OCI-LY7 (cell line): ENCODE data around the gene TMCO1. TPM values are rescaled to one million over a fixed set of nuclear protein-coding genes. Genes with fewer than 3 reads are reported as not detected.

Source experiments
- BruUV-seq: library from RNA; stranded (reverse); fragments of 400-500 nt; replicated peaks from 2 replicates; lab custom pipeline; 2021; lab: Mats Ljungman, UMichigan
- CTCF ChIA-PET: fragments of 300-600 bp; sonication (Branson Sonifier 250); formaldehyde crosslinking; loops from one replicate; lab custom pipeline; 2022; ENCODE audit warnings: antibody characterized with exemption; ENCODE audit not compliant: unreplicated experiment; lab: Charles Lee
- POLR2A ChIA-PET: fragments of 300-600 bp; sonication (Branson Sonifier 250); formaldehyde crosslinking; loops from one replicate; lab custom pipeline; 2022; ENCODE audit warnings: antibody characterized with exemption; lab: Charles Lee
- DNase-seq: peaks from one replicate; pipeline ENCODE4 v3.0.0-alpha.2; 2015; ENCODE audit warnings: low spot score
- H2AFZ ChIP-seq: fragments of 200-600 bp; sonication (generic), shearing (Covaris generic); 2 replicates; pipeline ENCODE4 v1.6.1; 2014; ENCODE audit warnings: mild to moderate bottlenecking, antibody characterized with exemption, low read length, moderate library complexity
- H3K27ac ChIP-seq: fragments of 200-600 bp; sonication (generic); 2 replicates; pipeline ENCODE4 v1.5.1; 2014; ENCODE audit warnings: mixed run types, low read depth, mild to moderate bottlenecking, moderate library complexity, low read length, inconsistent platforms; ENCODE audit not compliant: poor library complexity, severe bottlenecking
- H3K36me3 ChIP-seq: fragments of 200-600 bp; sonication (generic); 2 replicates; pipeline ENCODE4 v1.6.1; 2014; ENCODE audit warnings: mild to moderate bottlenecking, antibody characterized with exemption, low read length, moderate library complexity, mixed read lengths; ENCODE audit not compliant: insufficient read depth
- H3K4me1 ChIP-seq: fragments of 200-600 bp; sonication (generic); 2 replicates; pipeline ENCODE4 v1.5.1; 2014; ENCODE audit warnings: mild to moderate bottlenecking, low read length; ENCODE audit not compliant: insufficient read depth, poor library complexity, severe bottlenecking
- H3K4me2 ChIP-seq: fragments of 200-600 bp; sonication (generic); 2 replicates; pipeline ENCODE4 v1.6.1; 2014; ENCODE audit warnings: mild to moderate bottlenecking, low read length
- H3K4me3 ChIP-seq: fragments of 200-600 bp; sonication (generic); 2 replicates; pipeline ENCODE4 v1.5.1; 2014; ENCODE audit warnings: mild to moderate bottlenecking, low read depth, low read length; ENCODE audit not compliant: poor library complexity, severe bottlenecking
- H3K79me2 ChIP-seq: fragments of 200-600 bp; sonication (generic); 2 replicates; pipeline ENCODE4 v1.6.1; 2016; ENCODE audit warnings: low read depth, mild to moderate bottlenecking, low read length, moderate library complexity, mixed read lengths; ENCODE audit not compliant: insufficient read depth
- H3K9me2 ChIP-seq: fragments of 200-600 bp; sonication (generic); 2 replicates; pipeline ENCODE4 v1.6.1; 2016; ENCODE audit warnings: mild to moderate bottlenecking, low read length, mixed read lengths; ENCODE audit not compliant: insufficient read depth
- H3K9me3 ChIP-seq: fragments of 200-600 bp; sonication (generic); 2 replicates; pipeline ENCODE4 v1.6.1; 2014; ENCODE audit warnings: mild to moderate bottlenecking, mixed run types, low read length, mixed read lengths
- H4K20me1 ChIP-seq: fragments of 200-600 bp; sonication (generic); 2 replicates; pipeline ENCODE4 v1.6.1; 2014; ENCODE audit warnings: mild to moderate bottlenecking, antibody characterized with exemption, low read length, moderate library complexity, mixed read lengths; ENCODE audit not compliant: insufficient read depth
- CTCF ChIP-seq: fragments of 200-600 bp; sonication (generic); conservative IDR thresholded peaks from 2 replicates; pipeline ENCODE4 v1.5.1; 2014; ENCODE audit warnings: mild to moderate bottlenecking, antibody characterized with exemption, low read length, moderate library complexity, mixed read lengths
- EZH2phosphoT487 ChIP-seq: fragments of 200-600 bp; sonication (generic); IDR thresholded peaks from 2 replicates; pipeline ENCODE4 v1.6.1; 2018; ENCODE audit warnings: low read depth, borderline replicate concordance, mild to moderate bottlenecking, mixed run types, antibody characterized with exemption, low read length, moderate library complexity, mixed read lengths
- intact Hi-C: fragments of 100-400 bp; cut with micrococcal nuclease; formaldehyde crosslinking; loops from one replicate; pipeline ENCODE4 v1.10.0; 2022; ENCODE audit not compliant: unreplicated experiment
- total RNA-seq, 2 experiments: library from RNA; depleted of rRNA in 1 of 2; stranded (reverse); fragments of >200 nt in 1 of 2; shearing (Covaris generic) in 1 of 2; gene quantifications; 2 replicates each; pipeline ENCODE4 v1.2.3, GENCODE V29; 2014 to 2022

The TMCO1 gene
- total RNA-seq, 2 experiments from 2014 or later = 22.9 to 44.5 TPM

- Histone ChIP-seq H3K4me1 (no peaks in the 10 kb centered on the region), H3K36me3 (no peaks in the 10 kb centered on the region), H3K79me2 (no peaks in the 10 kb centered on the region), H3K4me2 (no peak overlapping the region), H3K9me2 (no peaks in the 10 kb centered on the region), H3K4me3 (no peak overlapping the region), H2AFZ (no peak overlapping the region), H4K20me1 (no peaks in the 10 kb centered on the region), H3K9me3 (peaks cover 8% of the 10 kb centered on the region; the same call in 1 of the 2 replicates), H3K27ac (no peak overlapping the region)
- no peak for TF ChIP-seq CTCF
- no peak for TF ChIP-seq EZH2phosphoT487
- intact Hi-C loops = no loop called here
- DNase-seq = no peak
- ChIA-PET CTCF (no interaction called here), POLR2A (interaction anchor here (1.1 kb wide), 1 partner anchor 30 kb away, joined by 6 read pairs; no protein-coding TSS in a partner anchor)
- no TSS peak for BruUV-seq
Measured at GRCh38 chr1:165799387-165799786, 30.7 kb upstream of the TMCO1 start.

GRCh38 chr1:165795894-165796293 lies 27.2 kb upstream of the TMCO1 start:
- BruUV-seq = no TSS peak
- Histone ChIP-seq H3K79me2 (no peaks in the 10 kb centered on the region), H3K4me2 (no peak overlapping the region), H3K36me3 (no peaks in the 10 kb centered on the region), H2AFZ (no peak overlapping the region), H4K20me1 (no peaks in the 10 kb centered on the region), H3K4me3 (no peak overlapping the region), H3K4me1 (no peaks in the 10 kb centered on the region), H3K27ac (no peak overlapping the region), H3K9me3 (peaks cover 8% of the 10 kb centered on the region; the same call in 1 of the 2 replicates), H3K9me2 (no peaks in the 10 kb centered on the region)
- TF ChIP-seq CTCF (no peak), EZH2phosphoT487 (no peak)
- intact Hi-C loops = no loop called here
- DNase-seq = no peak
- ChIA-PET POLR2A (interaction anchor here (1.2 kb wide), 1 partner anchor 14 kb away, joined by 4 read pairs; no protein-coding TSS in a partner anchor), CTCF (no interaction called here)

- H3K4me3 ChIP-seq = no peak overlapping the region
- no peaks in the 10 kb centered on the region for H3K79me2 ChIP-seq
- H3K27ac ChIP-seq = no peak overlapping the region
- no peaks in the 10 kb centered on the region for H3K4me1 ChIP-seq
- no peak overlapping the region for H3K4me2 ChIP-seq
- ChIA-PET POLR2A (no interaction called here), CTCF (no interaction called here)
- BruUV-seq = no TSS peak
- intact Hi-C loops = no loop called here
- no peak for TF ChIP-seq EZH2phosphoT487
- no peak for TF ChIP-seq CTCF
- no peaks in the 10 kb centered on the region for H4K20me1 ChIP-seq
- no peaks in the 10 kb centered on the region for H3K9me2 ChIP-seq
- H2AFZ ChIP-seq = no peak overlapping the region
- no peaks in the 10 kb centered on the region for H3K36me3 ChIP-seq
- DNase-seq = no peak
- peaks cover under 1% of the 10 kb centered on the region; the same call in 1 of the 2 replicates for H3K9me3 ChIP-seq
Measured at GRCh38 chr1:165793951-165794350, 25.3 kb upstream of the TMCO1 start.
